Subcutaneous abdominal adipose tissue (tissue), 5 donors: ENCODE data around the gene IL12RB1.
"Not testable (repeated sequence)": the region's sequence is repeated elsewhere in the genome, so short reads cannot be mapped to it uniquely, and the experiment has no call there.

Source experiments
- H3K27ac ChIP-seq: one replicate; pipeline ENCODE4 v1.7.0; 2013; ENCODE audit warnings: low read depth, mild to moderate bottlenecking, inconsistent platforms, low read length, moderate library complexity
- H3K27me3 ChIP-seq, 5 donors: one replicate each; pipeline ENCODE4 v1.7.0; 2013; ENCODE audit warnings: low read length in 5 of 5, inconsistent platforms in 1 of 5; ENCODE audit not compliant: control insufficient read depth in 5 of 5, insufficient read depth in 4 of 5
- H3K36me3 ChIP-seq, 5 donors: one replicate each; pipeline ENCODE4 v1.7.0; 2013; ENCODE audit warnings: low read length in 5 of 5; ENCODE audit not compliant: control insufficient read depth in 5 of 5, insufficient read depth in 5 of 5
- H3K4me1 ChIP-seq, 5 donors: one replicate each; pipeline ENCODE4 v1.7.0; 2013; ENCODE audit warnings: low read length in 5 of 5, mild to moderate bottlenecking in 3 of 5, moderate library complexity in 1 of 5; ENCODE audit not compliant: control insufficient read depth in 5 of 5, insufficient read depth in 5 of 5
- H3K4me3 ChIP-seq, 5 donors: one replicate each; pipeline ENCODE4 v1.7.0; 2013; ENCODE audit warnings: low read length in 5 of 5, low read depth in 1 of 5
- H3K9ac ChIP-seq, 5 donors: one replicate each; pipeline ENCODE4 v1.7.0; 2013; ENCODE audit warnings: low read length in 5 of 5, mild to moderate bottlenecking in 4 of 5, moderate library complexity in 3 of 5
- H3K9me3 ChIP-seq, 5 donors: one replicate each; pipeline ENCODE4 v1.7.0; 2013; ENCODE audit warnings: low read length in 5 of 5; ENCODE audit not compliant: control insufficient read depth in 5 of 5
- donor health status: healthy.
- donor health status: healthy.
- donor health status: healthy.
- donor health status: healthy.
- donor health status: healthy.

Gene IL12RB1

DNA sequence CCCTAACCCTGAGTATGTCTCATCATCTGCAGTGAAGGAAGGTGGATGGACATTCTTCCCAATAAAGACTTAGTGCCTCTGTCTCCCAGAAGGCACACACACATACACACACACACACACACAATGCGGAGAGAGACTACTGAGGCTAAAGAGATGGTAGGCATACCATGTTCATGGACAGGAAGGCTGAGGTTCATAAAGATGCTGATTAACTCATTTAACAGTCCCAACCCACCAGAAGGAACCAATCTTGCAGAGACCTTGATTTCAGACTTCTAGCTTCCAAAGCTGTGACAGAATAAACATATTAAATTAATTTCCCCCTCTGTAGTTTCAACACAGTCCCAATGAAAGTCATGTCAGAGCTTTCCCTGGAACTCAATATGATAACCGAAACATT lies 45.7 kb downstream of the IL12RB1 start:
- H3K4me3 ChIP-seq, result no peak overlapping the region
- H3K27ac ChIP-seq, result no peak overlapping the region
- peaks cover 0 to 3% (median 0%) of the 10 kb centered on the region in 5 donors for H3K27me3 ChIP-seq
- peaks cover 0 to 20% (median 15%) of the 10 kb centered on the region in 5 donors for H3K4me1 ChIP-seq
- H3K9ac ChIP-seq, result no peak overlapping the region
- peaks cover 0 to 5% (median 0%) of the 10 kb centered on the region in 5 donors for H3K9me3 ChIP-seq
- no peaks in the 10 kb centered on the region for H3K36me3 ChIP-seq

DNA sequence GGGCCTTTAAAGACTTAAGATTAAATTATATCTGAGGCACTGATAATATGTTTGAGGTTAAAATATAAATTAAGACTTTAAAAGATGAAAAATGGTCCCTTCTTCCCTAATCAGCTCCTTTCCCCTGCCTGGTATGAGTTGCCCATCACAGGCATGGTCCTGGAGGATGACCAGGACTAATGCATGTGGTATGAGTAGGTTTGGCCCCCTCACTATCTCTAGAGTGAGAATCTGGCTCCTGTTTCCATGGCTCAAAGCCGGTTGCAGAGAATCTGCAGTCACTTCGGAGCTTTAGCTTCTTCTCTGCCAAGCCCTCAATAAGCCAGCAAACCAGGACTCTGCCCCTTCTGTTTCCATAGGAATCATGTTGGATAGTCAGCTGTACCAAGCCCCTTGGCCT lies 54.6 kb downstream of the IL12RB1 start:
- not testable (repeated sequence) for H3K9ac ChIP-seq, H3K4me3 ChIP-seq, H3K27me3 ChIP-seq

DNA sequence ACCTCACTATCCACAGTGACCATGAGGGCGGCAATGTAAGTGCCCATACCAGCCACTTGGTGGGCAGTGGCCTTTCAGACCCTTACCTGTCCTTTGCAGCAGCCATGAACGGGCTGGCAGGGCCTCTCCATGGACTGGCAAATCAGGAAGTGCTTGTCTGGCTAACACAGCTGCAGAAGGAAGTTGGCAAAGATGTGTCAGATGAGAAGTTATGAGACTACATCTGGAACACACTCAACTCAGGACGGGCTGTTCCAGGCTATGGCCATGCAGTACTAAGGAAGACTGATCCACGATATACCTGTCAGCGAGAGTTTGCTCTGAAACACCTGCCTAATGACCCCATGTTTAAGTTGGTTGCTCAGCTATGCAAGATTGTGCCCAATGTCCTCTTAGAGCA lies 55.3 kb downstream of the IL12RB1 start:
- not testable (repeated sequence) for H3K9me3 ChIP-seq, H3K27me3 ChIP-seq, H3K4me3 ChIP-seq, H3K36me3 ChIP-seq, H3K27ac ChIP-seq, H3K9ac ChIP-seq
- peaks cover 0 to 15% (median 3%) of the 10 kb centered on the region in 5 donors for H3K4me1 ChIP-seq

More for the DNA sequence above, 54.6 kb downstream of the IL12RB1 start:
- not testable (repeated sequence) for H3K27ac ChIP-seq, H3K9me3 ChIP-seq, H3K36me3 ChIP-seq
- H3K4me1 ChIP-seq, result peaks cover 0 to 15% (median 3%) of the 10 kb centered on the region in 5 donors

DNA sequence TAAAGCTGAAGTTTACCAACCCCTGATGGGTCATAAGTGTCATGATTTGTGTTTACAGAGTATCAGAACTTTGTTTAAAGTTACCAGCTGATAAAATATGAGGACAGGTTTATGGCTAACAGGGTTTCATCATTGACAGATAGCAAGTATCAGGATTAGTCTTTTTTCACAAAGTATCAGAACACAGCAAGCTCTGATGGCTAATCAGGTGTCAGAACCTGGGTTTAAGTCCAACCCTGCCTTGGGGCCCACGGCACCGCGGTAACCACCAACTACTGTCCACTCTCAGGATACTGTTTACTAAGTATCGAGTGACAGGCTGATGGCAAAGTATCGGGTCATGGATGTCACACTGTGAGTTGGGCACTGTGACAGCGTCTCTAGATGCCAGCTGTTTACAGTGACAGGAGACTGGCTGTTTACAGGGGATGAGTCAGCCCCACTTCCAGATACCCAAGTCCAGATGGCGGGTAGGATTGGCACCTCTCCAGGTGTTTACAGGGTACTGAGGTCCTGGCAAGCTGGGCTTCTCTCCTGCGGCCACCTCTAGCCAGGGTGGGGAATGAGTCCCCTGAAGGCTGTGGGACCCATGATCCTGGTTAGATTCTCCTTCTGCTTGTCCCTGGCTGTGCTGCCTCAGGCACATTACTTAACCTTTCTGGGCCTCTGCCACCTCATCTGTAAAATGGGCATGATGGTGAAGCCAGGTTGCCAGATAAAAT lies 57.0 kb downstream of the IL12RB1 start:
- Histone ChIP-seq H3K4me1 (peaks cover 0 to 15% (median 3%) of the 10 kb centered on the region in 5 donors), H3K27me3 (peaks cover 0 to 2% (median 0%) of the 10 kb centered on the region in 5 donors), H3K36me3 (no peaks in the 10 kb centered on the region), H3K4me3 (no peak overlapping the region), H3K9me3 (no peaks in the 10 kb centered on the region), H3K9ac (no peak overlapping the region), H3K27ac (no peak overlapping the region)

DNA sequence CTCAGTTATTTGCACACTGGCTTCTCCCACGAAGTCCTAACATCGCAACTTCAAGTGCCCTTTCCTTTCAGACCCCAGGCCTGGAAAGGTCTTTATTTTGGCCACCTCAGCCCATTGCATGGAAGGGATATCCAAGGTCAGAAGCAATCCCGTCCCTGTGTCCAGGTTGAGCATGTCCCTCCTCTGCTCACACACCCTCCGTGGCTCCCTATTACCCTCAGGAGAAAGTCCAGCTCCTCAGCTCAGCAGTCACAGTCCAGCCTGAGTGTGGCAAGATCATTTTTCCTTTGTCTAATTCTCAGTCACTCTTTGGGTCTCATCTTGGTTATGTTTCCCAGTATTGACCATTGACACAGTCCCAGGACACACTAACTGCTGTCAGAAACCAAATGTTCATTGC lies 59.6 kb downstream of the IL12RB1 start:
- H3K27me3 ChIP-seq, result peaks cover 0 to 2% (median 0%) of the 10 kb centered on the region in 5 donors
- no peak overlapping the region for H3K27ac ChIP-seq
- no peaks in the 10 kb centered on the region for H3K36me3 ChIP-seq
- H3K4me1 ChIP-seq, result peaks cover 6 to 38% (median 22%) of the 10 kb centered on the region in 5 donors
- no peaks in the 10 kb centered on the region for H3K9me3 ChIP-seq
- H3K4me3 ChIP-seq, result no peak overlapping the region
- H3K9ac ChIP-seq, result no peak overlapping the region

DNA sequence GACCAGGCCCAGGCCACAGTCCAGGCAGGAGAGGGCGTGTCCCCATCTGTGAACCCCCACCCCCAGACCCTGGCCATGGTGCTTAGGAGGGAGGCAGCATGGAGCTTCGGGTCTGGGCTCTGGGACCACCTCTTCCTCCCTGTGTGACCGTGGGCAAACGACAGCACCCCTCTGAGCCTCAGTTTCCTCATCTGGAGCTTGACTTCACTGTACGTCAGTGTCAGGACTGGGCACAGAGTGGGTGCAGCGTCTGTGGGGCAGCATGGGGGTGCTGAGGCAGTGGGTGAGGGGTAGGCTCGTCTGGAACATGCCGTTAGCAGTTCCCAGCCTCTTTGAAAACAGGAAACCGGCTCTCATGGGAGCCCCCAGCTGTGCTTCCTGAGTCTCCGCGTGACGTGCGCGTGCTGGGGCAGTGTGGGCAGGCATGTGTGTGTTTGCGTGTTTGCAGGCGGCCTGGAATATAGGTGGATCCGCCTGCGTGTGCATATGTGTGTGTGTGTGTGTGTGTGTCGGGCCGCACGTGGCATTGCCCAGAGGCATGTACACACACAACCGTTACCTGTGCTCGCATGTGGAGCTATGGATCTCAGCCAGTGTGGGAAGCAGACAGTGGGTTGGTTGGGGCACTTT lies 63.0 kb downstream of the IL12RB1 start:
- Histone ChIP-seq H3K27me3 (no peaks in the 10 kb centered on the region), H3K27ac (peak overlapping the region; percentile 95)

DNA sequence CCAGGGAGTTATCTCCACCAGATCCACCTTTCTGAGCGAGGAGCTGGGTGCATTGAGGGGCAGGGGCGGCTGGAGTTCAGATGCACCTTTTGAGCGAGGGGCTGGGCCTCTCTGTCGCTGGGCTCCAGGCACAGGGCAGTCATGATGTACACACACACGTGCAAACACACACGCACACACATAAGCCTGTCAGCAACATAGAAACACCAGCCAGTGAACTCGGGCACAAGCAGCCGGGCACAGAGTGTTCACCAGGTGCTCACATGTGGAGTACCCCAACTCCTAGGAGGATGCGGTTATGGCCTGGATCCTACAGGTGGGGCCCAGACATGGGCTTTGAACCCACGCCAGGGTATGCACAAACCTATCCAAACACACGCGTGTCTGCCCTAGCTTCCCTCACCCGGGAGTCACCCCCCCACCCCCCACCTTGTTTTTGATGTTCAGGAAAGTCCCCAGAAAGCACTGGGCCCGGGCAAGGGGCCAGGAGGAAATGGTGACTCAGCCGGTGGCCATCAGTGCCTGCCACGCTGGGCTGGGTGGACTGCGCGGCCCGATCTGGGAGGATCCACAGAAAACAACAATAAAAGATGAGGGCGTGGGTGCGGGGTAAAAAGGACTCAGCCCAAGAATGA lies 65.5 kb downstream of the IL12RB1 start:
- no peaks in the 10 kb centered on the region for H3K27me3 ChIP-seq
- peaks cover 15 to 75% (median 61%) of the 10 kb centered on the region in 5 donors for H3K4me1 ChIP-seq

More for the DNA sequence above, 63.0 kb downstream of the IL12RB1 start:
- H3K4me1 ChIP-seq, result peaks cover 13 to 52% (median 43%) of the 10 kb centered on the region in 5 donors
- H3K36me3 ChIP-seq, result no peaks in the 10 kb centered on the region
- peak overlapping the region in 4 of 5 donors; percentile 3 to 37 (median 20) for H3K4me3 ChIP-seq
- peak overlapping the region in 4 of 5 donors; percentile 9 to 76 (median 46) for H3K9ac ChIP-seq
- H3K9me3 ChIP-seq, result no peaks in the 10 kb centered on the region

DNA sequence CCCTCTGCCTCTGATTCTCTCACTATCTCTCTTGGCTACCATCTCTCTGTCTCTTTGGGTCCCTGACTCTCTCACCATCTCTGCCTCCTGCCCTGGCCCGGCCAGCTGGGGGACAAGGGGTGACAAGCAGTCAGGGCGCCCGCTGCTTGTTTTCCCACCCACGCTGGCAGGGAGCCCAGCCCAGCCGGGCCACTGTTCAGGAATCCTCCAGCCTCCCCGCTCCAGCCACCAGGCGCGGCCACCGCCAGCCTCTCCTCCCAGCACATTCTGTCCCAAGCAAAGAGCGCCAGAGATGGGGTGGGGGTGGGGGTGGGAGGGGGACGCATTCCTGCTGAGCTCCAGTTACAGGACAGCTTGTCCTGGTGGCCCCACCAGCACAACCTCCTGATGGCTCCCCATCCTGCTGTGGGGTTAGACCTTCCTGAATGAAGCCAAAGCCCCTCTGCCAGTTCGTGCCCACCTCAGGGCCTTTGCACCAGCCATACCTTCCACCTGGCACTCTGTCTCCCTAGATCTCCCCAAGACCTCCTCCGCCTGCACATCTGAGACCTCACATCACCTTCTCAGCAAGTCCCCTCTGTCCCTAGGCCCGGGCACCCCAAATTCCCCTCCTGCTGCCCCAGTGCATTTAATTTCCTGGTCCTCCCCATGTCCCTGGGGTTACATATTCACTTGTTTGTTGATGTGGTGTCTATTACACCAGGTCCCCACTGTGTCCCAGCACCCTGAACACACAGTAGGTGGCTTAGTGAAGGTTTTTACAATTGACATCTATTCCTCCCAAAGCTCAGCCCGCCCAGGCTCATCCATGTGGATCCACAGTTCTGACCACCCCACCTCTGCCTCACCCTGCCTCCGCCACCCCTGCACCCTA lies 66.3 kb downstream of the IL12RB1 start:
- H3K4me1 ChIP-seq, result peaks cover 15 to 79% (median 62%) of the 10 kb centered on the region in 5 donors
- peak overlapping the region in 3 of 5 donors; percentile 31 to 67 (median 56) for H3K9ac ChIP-seq

More for the DNA sequence above, 65.5 kb downstream of the IL12RB1 start:
- peak overlapping the region; percentile 95 for H3K27ac ChIP-seq
- H3K9me3 ChIP-seq, result no peaks in the 10 kb centered on the region
- H3K4me3 ChIP-seq, result peak overlapping the region in 3 of 5 donors; percentile 26 to 50 (median 44)
- H3K9ac ChIP-seq, result peak overlapping the region in 4 of 5 donors; percentile 31 to 67 (median 57)
- no peaks in the 10 kb centered on the region for H3K36me3 ChIP-seq

DNA sequence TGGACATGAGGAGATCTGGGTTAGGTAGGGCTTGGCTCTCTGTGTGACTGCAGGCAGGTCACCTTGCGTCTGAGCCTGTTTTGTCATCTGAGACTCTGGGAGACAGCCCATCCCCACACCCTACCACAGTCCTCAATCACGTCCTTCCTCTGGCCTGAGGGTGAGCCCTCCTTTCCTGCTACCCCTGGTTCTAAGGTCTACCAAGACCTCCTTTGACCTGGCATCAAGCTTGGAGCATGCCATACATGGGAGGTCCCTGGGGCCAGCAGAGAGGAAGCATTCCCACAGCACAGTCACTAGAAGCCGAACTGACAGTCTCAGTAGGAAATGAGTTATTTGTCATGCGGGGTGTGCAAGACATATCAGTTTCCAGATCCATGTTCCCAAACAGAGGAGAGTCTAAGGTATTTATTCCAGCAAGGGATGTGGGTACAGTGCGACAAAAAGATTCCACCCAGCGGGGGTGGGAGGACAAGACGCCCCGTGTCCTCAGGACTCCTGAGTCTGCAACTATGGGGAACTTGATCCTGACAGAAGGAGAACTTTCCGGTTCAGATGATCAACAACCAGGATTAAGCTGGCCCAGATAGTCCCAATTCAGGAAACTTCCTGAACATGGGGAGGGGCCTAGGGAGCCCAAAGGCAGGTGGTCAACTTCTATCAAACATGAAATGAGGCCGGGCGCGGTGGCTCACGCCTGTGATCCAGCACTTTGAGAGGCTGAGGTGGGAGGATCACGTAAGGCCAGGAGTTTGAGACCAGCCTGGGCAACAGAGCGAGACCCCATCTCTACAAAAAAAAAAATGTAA lies 69.3 kb downstream of the IL12RB1 start:
- Histone ChIP-seq H3K4me3 (no peak overlapping the region), H3K9ac (peak overlapping the region in 2 of 5 donors; percentile 48 to 64), H3K36me3 (peaks cover 0 to 25% (median 25%) of the 10 kb centered on the region in 5 donors), H3K27me3 (no peaks in the 10 kb centered on the region), H3K27ac (peak overlapping the region; percentile 71), H3K4me1 (peaks cover 12 to 71% (median 52%) of the 10 kb centered on the region in 5 donors), H3K9me3 (no peaks in the 10 kb centered on the region)

More for the DNA sequence above, 66.3 kb downstream of the IL12RB1 start:
- Histone ChIP-seq H3K4me3 (peak overlapping the region in 1 of 5 donors; percentile 4), H3K27ac (peak overlapping the region; percentile 95), H3K27me3 (no peaks in the 10 kb centered on the region), H3K36me3 (peaks cover 0 to 2% (median 2%) of the 10 kb centered on the region in 5 donors), H3K9me3 (no peaks in the 10 kb centered on the region)
